SH-SY5Y (cell line): ENCODE results near the gene PPP1R7.

Experiments
- GATA2 ChIP-seq: IDR thresholded peaks from 2 replicates; pipeline ENCODE4 v1.6.1; 2011; ENCODE audit warnings: mild to moderate bottlenecking, low read depth, low read length
- GATA3 ChIP-seq: IDR thresholded peaks from 2 replicates; pipeline ENCODE4 v1.6.1; 2011; ENCODE audit warnings: low read depth, mild to moderate bottlenecking, low read length, moderate library complexity

Gene PPP1R7

DNA sequence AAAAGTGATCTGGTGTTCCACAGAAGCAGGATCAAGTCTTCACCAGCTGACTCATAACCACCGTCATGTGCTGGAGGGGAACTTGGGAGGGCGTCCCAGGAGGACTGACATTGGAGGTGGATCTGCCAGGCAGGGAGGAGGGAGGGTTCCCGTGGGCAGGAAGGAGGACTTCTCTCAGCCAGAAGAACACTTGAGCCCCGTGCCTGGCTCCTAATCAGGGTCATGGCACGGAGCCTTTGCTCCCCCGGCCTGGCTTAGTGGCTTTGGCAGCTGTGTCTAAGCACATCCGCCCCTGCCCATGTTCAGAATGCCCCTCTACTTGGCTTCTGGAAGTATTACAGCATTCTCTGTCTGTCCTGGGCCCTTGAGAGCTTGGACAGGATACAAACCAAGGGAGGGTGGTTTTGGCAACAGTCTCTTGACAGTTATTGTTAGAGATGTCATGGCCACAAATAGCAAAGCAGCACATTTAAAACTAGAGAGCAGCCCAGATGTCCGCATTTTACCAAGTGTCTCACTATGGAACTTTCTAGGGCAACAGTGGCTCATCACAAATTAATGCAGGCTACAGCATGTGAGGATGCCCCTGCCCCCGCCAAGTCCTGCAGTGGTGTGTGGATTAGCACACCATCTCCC is 11.5 kb downstream of the PPP1R7 start:
- no peak for TF ChIP-seq GATA2
- no peak for TF ChIP-seq GATA3

DNA sequence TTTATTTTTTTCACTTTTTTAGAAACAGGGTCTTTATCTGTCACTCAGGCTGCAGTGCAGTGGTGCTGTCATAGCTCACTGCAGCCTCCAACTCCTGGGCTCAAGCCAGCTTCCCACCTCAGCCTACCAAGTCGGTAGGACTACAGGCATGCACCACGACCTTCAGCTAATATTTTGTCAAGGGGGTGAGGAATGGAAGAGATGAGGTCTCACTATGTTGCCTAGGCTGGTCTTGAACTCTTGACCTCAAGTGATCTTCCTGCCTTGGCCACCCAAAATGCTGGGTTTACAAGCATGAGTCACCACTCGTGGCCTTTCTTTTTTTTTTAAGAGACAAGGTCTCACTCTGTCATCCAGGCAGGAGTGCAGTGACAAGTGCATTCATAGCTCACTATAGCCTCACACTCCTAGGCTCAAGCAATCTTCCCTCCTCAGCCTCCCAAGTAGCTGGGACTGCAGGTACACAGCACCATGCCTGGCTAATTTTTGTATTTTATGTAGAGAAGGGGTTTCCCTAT is 13.4 kb downstream of the PPP1R7 start:
- no peak for TF ChIP-seq GATA2

DNA sequence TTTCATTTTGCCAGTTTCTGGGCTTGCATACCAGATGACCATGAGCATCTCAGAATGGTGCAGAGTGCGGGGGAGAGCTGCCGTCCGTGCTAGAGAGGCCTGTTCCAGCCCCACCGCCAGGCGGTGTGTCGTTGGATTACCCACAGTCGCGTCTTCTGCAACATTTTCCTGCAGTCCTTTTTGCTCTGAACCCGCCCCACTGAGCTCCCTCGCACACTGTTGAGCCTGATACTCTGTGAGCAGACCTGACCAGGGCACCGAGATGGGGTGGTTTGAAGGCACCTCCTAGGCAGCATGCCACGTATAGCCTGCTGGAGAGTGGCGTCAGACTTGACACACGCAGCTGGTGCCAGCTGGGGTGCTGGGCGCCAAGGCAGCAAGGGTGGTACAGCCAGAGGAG is 18.1 kb downstream of the PPP1R7 start:
- TF ChIP-seq GATA3 = no peak
- TF ChIP-seq GATA2 = no peak

DNA sequence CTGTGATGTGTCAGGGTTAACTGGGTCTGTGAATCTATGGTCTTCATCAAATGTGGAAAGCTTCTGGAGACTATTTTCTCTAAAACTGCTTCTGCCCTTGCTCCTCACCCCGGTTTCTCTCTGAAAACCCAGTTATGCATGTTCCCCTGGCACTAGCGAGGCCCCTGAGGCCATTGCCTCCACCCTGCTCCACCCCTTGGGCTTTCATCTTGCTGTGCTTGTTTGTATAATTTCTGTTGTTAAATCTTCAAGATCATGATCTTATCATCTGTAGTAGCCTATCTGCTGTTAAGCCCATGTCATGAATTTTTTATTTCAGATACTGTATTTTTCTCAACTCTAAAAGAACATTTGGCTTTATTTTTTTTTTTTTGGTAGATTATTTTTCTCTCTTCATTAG is 23.3 kb downstream of the PPP1R7 start:
- TF ChIP-seq GATA2 (no peak), GATA3 (no peak)

DNA sequence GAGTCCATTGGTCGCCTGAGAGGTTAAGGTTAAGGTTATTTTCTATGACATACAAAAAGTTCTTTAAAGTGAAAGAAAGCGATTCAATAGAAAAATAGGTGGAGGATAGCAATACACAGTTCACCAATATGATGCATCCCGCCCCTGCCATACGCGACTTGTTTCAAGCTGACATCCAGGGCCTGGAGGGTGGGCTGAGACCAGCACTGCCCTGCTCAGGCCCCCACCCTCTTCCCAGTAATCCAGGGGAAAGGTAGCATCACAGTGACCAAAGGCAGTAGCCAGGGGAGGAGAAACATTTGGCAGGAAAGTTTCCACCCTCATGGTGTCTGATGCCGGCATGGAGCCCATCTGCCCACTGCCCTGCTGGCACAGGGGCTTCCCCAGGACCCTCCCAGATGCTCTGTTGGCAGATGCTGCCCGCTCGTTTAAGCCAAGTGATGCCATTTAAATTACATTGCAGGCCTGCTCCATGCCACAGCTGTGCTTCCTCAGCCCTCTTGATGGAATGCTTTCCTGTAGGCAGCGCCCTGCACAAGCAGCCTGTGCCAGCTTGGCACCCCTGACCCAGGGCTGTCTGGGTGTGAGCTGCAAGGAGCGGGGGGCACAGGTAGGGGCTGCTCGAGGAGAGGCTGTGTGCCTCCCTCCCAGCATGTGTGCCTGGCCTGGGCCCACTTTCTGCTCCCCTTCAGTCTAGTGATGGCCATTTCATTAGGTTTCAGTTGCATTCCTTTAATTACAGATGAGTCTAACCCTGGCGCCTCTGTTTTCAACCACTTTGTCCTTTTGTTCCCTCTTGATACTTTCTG is 27.5 kb downstream of the PPP1R7 start:
- TF ChIP-seq GATA3 (no peak), GATA2 (no peak)

DNA sequence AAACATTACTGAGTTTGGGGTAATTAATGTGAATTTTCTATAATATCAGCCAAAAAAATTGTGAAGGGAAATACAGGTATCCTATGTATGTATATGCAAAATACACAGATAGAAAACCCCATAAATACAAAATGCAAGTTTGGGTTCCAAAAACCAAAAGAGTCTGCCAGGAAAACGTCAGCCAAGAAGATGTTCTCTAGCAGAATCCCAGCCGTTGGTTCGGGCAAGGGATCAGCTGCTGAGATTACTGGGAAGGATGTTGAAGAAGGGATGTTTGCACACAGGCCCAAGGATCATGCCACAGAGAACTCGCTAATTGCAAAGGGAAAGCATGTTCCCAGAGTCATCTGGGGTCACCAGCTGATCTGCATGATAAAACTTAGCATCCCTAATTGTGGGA is 28.7 kb downstream of the PPP1R7 start:
- TF ChIP-seq GATA3 (no peak), GATA2 (no peak)

DNA sequence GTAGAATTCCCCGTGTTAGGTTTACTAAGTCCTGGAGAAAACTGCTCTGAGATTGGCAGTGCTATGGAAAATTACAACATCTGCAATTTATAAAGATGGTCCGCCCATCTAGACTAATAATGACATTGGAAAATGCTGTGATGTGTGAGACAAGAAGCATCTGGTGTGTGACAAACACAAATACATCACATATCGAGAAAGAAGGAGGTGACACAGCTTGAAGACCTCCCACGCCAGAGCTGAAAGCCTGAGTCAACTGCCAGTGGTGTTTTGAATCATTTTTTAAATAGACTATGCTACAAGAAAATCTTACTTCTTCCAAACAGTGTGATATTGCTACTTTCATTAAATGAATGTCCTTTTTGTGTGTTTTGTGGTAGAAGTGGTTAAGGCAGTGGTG is 29.6 kb downstream of the PPP1R7 start:
- no peak for TF ChIP-seq GATA3
- TF ChIP-seq GATA2 = no peak

DNA sequence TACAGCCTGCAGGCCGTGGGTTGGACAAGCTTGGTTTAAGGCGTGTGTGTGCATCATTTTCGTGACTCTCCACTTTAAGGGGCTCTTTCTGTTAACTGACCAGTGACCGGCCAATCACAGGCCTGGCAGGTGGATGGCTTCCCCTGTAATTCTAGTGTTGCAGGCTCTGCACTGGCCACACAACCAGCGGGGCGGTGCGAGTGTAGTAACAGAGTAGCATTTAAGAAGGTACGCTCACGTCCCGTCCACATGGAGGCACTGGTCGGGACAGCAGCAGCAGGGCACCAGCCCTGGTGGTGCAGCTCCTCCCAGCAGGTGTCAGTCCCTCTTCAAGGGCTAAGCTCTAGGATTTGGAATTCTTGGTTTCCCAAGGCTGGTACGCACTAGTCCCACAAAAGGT is 30.2 kb downstream of the PPP1R7 start:
- TF ChIP-seq GATA3 (no peak), GATA2 (no peak)

DNA sequence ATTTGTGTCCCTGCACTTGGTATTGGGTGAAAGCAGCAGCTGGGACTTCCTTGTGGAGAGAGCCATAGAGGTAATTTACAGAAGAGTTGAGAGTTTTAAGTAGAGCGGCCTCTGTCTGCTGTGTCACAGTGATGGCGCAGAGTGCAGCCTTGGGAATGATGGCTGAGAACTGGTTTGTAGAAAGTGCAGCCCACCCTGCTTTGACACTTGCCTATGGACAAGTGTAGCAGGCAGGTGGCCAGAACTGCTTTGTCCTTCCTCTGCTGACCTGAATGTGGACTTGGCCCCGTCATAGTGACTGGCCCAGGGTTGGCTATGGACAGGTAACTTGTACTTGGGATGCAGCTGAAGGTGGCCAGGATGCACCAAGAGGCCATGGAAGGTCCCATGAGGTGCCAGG is 31.9 kb downstream of the PPP1R7 start:
- no peak for TF ChIP-seq GATA3
- no peak for TF ChIP-seq GATA2

DNA sequence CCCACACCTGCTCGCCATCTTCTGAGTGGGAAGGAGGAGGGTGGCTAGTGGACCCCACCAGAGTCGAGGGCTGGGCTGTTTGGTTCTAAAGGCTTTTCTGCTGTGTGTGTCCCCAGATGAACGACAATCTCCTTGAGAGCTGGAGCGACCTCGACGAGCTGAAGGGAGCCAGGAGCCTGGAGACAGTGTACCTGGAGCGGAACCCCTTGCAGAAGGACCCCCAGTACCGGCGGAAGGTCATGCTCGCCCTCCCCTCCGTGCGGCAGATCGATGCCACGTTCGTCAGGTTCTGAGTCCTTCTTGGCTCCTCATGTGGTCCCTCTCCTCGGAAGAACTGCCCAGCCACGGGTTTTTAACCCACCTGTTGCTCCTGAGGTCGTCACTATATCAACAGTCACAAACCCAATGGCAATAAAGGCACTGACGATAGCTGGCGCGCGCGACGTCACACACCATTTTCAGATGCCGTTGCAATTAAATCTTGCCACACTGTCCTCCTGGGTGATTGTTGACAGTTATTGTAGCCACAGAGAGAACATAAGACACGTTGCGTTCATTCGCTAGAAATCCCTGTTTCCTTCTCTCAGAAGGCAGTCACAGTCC is 32.4 kb downstream of the PPP1R7 start:
- no peak for TF ChIP-seq GATA3
- no peak for TF ChIP-seq GATA2

DNA sequence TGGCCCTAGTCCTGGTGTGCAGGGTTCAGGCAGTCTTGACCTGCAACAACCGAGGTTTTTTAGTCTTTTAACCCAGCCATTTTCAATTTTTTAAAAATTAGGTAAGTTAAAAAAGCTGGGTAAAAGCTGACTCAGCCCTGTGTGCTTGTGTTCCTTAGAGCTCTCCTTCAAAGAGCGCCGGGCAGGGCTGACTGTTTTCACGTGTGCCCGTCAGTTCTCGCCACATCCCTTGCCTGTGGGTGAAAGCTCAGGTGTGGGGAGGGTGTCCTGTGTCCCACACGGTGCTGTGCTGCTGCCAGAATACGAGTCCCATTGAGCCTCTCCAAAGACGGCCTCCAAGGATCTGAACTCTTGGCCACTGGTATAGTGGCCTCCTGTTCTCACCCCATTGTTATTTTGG is 33.0 kb downstream of the PPP1R7 start:
- TF ChIP-seq GATA3 (no peak), GATA2 (no peak)

DNA sequence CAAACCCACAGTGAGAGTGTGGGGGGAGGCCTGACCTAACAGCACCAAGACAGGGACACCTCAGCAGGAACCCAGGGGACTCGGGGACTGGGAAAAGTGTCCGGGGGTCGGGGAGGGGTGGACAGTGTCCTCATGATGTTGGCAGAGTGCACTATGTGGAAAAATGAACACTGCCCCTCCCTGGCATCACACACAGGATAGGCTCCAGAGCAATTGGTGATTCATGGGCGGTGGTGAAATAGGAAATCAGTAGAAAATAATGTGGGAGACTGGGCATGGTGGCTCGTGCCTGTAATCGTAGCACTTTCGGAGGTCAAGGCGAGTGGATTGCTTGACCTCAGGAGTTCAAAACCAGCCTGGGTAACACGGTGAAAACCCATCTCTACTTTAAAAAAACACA is 34.6 kb downstream of the PPP1R7 start:
- TF ChIP-seq GATA2 = no peak
- TF ChIP-seq GATA3 = no peak

DNA sequence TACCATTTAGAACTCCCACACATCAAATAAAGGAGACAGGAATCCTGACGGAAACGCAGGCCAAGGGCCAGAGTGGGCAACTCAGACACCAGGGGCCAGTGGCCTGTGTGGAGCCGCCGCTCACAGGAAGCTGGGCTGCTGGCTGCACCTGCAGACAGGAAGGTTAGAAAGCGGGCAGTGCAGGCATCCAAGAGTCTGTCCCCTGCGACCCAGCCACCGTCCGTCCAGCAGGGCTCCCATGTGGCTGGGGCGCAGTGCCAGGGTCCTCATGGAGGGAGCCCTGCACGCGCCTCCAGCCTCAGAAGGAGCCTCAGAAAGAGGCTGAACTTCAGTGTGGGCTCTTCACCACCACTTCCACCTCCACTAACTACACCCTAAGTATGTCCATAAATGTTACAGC is 35.7 kb downstream of the PPP1R7 start:
- TF ChIP-seq GATA2 = no peak
- no peak for TF ChIP-seq GATA3

DNA sequence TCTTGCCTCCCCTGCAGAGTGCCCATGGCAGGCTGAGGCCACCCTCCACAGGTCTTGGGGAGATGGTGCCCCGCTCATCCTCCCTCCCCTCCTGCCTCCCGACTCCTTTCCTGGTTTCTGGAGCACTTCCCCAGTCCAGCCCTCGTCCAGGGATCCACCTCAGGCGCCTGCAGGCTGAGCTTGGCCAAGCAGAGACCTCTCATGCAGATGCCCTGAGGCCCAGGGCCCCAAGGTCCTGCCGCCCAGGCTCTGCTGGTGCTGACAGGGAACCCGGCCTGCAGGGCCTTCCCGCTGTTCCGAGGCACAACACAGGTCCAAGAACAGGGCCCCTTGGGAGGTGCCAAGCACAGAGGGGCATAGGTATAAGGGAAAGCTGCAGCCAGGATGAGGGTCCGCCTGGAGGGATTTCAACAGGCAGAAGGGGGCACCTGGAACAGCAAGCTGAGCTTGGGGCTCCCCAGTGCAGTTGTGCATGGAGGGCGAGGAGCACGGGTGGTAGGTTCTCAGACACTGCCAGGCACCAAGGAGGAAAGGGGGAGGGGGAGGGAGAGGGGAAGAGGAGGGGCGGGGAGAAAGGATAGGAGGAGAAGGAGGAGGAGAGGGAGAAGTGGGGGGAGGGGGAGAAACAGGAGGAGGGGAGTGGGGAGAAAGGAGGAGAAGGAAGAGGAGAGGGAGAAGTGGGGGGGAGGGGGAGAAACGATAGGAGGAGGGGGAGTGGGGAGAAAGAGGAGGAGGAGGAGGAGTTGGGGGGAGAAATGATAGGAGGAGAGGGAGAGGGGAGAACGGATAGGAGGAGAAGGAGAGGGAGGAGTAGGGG is 37.0 kb downstream of the PPP1R7 start:
- no peak for TF ChIP-seq GATA3
- TF ChIP-seq GATA2 = no peak
